ENCODE data around the gene LMF1.

- no peak for TF ChIP-seq CTCF (IDR thresholded peaks at IDR 0.05)
- no peak for TF ChIP-seq POLR2A (IDR thresholded peaks at IDR 0.05)
- no peak for TF ChIP-seq EP300 (IDR thresholded peaks at IDR 0.05)
Measured at GRCh38 chr16:865026-865425, 105.8 kb downstream of the LMF1 start.

All from upper lobe of left lung (tissue), 4 donors.